HG02763 (cell line): ENCODE results near the gene DRD2.

ENCODE experiments used
- ATAC-seq: cut with Tn5 transposase; IDR thresholded peaks from one replicate; pipeline ENCODE4 v1.9.1; 2021; ENCODE audit warnings: mild to moderate bottlenecking, moderate library complexity; ENCODE audit not compliant: unreplicated experiment

Gene DRD2

GRCh38 chr11:113377681-113378412, 97.4 kb downstream of the DRD2 start:
- ATAC-seq: no peak

- no peak for ATAC-seq
Observed at GRCh38 chr11:113376156-113376555, 99.0 kb downstream of the DRD2 start.

GRCh38 chr11:113375402-113375801, 99.8 kb downstream of the DRD2 start:
- no peak for ATAC-seq

GRCh38 chr11:113373981-113374560, 101.1 kb downstream of the DRD2 start:
- ATAC-seq: no peak

GRCh38 chr11:113373306-113373705, 101.9 kb downstream of the DRD2 start:
- no peak for ATAC-seq

- no peak for ATAC-seq
Observed at GRCh38 chr11:113372309-113372708, 102.9 kb downstream of the DRD2 start.

GRCh38 chr11:113370634-113371033, 104.6 kb downstream of the DRD2 start:
- ATAC-seq: no peak

- no peak for ATAC-seq
Observed at GRCh38 chr11:113369411-113369810, 105.8 kb downstream of the DRD2 start.

GRCh38 chr11:113365895-113366294, 109.3 kb downstream of the DRD2 start:
- ATAC-seq: no peak

GRCh38 chr11:113363996-113364641, 111.1 kb downstream of the DRD2 start:
- no peak for ATAC-seq

- no peak for ATAC-seq
Observed at GRCh38 chr11:113363406-113363805, 111.8 kb downstream of the DRD2 start.
